ENCODE results near the gene ETV6. TPM values are rescaled to one million over a fixed set of nuclear protein-coding genes. Genes with fewer than 3 reads are reported as not detected.

ETV6 gene
- total and polyA plus RNA-seq, 8 donors, result 5.1 to 31.6 (median 18.2) TPM

- Histone ChIP-seq H3K4me1 (no peaks in the 10 kb centered on the region), H3K4me3 (no peak overlapping the region), H3K9me3 (no peaks in the 10 kb centered on the region), H3K36me3 (no peaks in the 10 kb centered on the region), H3K27ac (no peak overlapping the region), H3K27me3 (no peaks in the 10 kb centered on the region)
- no peak for TF ChIP-seq CTCF (IDR thresholded peaks at IDR 0.05)
- FAIRE-seq (no peak), DNase-seq (no peak), ATAC-seq (no peak)
- 95% methylated on average over 6 of the region's 6 CpGs for WGBS, 2 donors
- intact Hi-C loops (cut with DNase I), result no loop called here
These were observed 131.1 kb downstream of the ETV6 start for GRCh38 chr12:11780521-11781101.

GRCh38 chr12:11782914-11783420, 133.5 kb downstream of the ETV6 start:
- no peak overlapping the region for H3K4me3 ChIP-seq
- intact Hi-C loops (cut with DNase I), result no loop called here
- no peak for FAIRE-seq
- H3K36me3 ChIP-seq, result no peaks in the 10 kb centered on the region
- DNase-seq, result no peak
- no peaks in the 10 kb centered on the region for H3K4me1 ChIP-seq
- H3K27me3 ChIP-seq, result no peaks in the 10 kb centered on the region
- H3K27ac ChIP-seq, result no peak overlapping the region
- no peaks in the 10 kb centered on the region for H3K9me3 ChIP-seq
- no peak for ATAC-seq
- no peak for TF ChIP-seq CTCF (IDR thresholded peaks at IDR 0.05)
- 93 to 97% methylated on average over 3 of the region's 3 CpGs for WGBS, 2 donors

GRCh38 chr12:11785712-11786111, 136.2 kb downstream of the ETV6 start:
- no peaks in the 10 kb centered on the region for H3K4me1 ChIP-seq
- TF ChIP-seq CTCF (IDR thresholded peaks at IDR 0.05), result no peak
- WGBS, 2 donors, result 56 to 59% methylated on average over 5 of the region's 5 CpGs
- no peak overlapping the region for H3K4me3 ChIP-seq
- H3K27ac ChIP-seq, result no peak overlapping the region
- FAIRE-seq (no peak), ATAC-seq (peak; percentile 16 to 75 (median 58)), DNase-seq (no peak)
- H3K27me3 ChIP-seq, result no peaks in the 10 kb centered on the region
- H3K36me3 ChIP-seq, result no peaks in the 10 kb centered on the region
- intact Hi-C loops (cut with DNase I), result no loop called here
- no peaks in the 10 kb centered on the region for H3K9me3 ChIP-seq

GRCh38 chr12:11786638-11787365, 137.3 kb downstream of the ETV6 start:
- ATAC-seq, result no peak

More at GRCh38 chr12:11786638-11787365, 137.3 kb downstream of the ETV6 start:
- 85 to 86% methylated on average over 5 of the region's 5 CpGs for WGBS, 2 donors
- H3K4me1 ChIP-seq, result no peaks in the 10 kb centered on the region
- intact Hi-C loops (cut with DNase I), result no loop called here
- no peak for DNase-seq
- no peaks in the 10 kb centered on the region for H3K36me3 ChIP-seq
- H3K9me3 ChIP-seq, result no peaks in the 10 kb centered on the region
- no peak for FAIRE-seq
- H3K4me3 ChIP-seq, result no peak overlapping the region
- TF ChIP-seq CTCF (IDR thresholded peaks at IDR 0.05), result no peak
- H3K27me3 ChIP-seq, result no peaks in the 10 kb centered on the region
- no peak overlapping the region for H3K27ac ChIP-seq
